Measurements from ENCODE around the gene TRA2A.

TRA2A gene

DNA sequence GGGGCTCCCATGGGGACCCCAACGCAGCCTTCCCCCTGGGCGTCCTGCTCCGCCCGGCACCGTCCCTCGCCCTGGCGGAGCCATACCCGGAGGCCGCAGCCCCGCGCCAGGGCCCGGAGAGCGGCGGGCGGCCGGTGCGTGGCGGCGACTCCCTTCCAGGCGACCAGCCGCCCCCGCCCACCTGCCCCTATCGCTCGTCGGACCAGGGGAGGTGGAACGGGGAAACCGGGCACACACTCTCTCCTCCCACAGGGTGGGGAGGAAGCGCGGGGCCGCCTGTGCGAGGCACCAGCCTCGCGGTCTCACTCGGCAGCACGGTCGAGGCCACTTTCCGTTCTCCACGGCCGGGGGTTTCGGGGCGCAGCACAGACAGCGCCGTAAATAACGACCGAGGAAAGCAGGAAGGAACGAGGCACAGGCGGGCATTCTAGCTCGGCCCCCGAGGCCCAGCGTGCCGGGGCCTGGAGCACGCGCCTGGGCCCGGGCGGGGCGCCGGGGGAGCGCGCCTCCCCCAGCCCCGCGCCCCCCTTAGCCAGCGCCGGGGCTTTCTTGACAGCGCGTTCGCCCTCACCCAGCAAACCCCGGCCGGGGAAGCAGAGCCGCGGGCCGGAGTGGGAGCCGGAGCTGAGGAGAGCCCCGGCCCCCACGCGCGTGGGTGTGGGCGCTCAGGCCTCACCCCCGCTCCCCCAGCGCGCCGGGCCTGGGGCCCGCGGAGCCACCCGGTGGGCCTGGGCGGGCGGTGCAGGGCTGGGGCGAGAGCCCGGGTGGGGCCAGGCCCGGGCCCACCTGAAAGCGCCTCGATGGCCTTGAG lies 62.4 kb downstream of the TRA2A start:
- peak in 3 of 5 donors; percentile 19 to 49 (median 25) for DNase-seq

DNA sequence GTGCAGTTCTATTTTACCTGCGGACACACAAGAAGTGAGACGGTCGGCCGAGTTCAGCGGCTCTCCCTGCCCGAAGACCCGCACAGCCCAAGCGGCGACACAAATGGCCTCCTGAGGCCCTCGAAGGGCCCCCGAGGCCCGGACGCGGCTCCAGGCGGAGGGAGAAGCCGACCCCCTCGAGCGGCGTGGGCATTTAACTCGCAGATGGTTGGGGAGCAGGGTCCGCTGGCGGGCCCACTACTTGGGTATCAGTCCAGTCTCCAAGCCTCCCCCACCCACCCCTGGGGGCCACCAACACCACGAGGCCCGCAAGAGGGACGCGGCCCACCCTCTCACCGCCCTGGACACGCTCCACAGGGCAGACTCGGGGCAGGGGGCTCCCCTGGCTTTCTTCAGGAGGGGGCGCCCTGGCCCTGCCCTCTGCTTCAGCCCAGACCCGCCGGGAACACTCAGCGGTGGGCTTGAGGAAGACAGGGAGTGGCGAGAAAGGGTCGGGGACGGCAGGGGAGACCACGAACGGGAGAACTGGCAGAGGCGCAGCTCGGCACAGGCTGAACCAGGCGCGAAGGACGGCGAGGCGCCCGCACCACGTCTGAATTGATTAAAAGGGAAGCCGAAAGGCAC lies 63.1 kb downstream of the TRA2A start:
- no peak for DNase-seq

DNA sequence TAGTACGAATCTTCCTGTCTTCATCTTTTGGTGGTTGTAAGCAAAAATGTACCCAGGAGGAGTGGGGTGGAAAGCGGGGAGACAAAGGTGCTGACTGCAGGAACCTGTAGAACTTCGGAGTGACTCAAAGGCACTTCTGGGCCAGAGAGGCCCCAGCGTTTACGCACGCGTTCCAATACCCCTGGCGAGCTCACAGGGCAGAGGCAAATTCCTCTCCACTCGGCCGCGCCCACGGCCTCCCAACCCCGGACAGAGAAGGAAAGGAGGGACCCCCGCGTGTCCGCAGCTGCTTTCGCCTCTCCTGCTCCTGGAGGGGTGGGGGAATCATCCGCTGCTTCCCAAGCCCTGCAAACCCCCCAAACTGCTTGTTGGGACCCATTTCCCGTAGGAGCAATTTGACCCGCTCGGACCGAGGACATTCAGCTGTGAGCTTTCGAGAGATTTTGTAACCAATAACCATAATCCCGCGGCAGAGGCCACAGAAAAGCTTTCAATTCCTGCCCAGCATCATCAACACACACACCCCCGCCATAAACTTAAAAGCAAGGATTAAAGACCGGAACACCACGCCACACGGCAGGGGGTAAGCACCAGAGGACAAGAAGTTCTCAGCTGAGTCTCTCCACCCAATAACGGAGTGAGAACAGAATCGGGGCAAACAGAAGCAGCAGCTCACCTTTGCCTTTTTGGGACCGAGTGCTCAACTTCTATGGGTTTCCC lies 63.8 kb downstream of the TRA2A start:
- DNase-seq, result peak in 1 of 5 donors; percentile 23

DNA sequence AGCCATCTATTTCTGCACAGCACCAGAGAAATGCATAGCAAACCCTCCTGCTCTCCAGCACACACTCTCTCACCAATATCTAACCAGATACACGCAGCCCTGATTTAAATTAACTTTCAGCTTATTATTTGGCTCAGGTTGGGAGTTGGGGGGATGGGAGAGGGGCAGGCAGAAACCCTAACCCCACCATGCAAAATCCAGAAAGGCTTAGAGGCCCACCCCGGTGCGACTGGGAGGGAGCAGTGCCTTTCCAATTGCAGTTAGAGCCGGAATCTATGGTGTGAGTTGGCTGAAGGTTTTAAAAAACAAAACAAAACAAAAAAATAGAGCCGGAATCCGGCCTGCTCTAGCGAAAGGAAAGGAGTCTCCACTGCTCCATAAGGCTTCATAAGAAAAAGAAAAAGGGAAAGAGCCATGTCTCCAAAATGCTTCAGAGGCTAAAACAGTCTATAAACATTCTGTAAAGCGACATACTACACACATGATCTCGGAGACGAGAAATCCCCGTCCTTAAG lies 64.4 kb downstream of the TRA2A start:
- DNase-seq, result no peak

DNA sequence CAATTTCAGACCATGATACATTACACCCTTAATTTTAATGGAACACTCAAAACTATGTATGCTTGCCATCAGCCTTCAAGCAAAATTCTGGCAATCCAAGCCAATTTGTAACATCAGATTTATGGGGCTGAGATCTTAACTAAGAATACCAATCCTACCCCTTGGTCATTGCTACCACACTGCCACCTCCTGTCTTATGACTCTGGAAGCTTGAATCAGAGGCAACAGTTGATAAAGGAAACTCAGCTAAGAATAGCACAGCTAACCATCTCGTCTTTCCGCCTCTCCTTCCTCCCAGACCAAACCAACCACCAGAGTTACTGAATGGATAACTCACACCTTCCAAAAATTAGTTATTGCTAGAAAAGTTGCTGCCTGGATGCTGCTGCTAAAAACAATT lies 68.9 kb downstream of the TRA2A start:
- peak in 1 of 5 donors; percentile 23 for DNase-seq

DNA sequence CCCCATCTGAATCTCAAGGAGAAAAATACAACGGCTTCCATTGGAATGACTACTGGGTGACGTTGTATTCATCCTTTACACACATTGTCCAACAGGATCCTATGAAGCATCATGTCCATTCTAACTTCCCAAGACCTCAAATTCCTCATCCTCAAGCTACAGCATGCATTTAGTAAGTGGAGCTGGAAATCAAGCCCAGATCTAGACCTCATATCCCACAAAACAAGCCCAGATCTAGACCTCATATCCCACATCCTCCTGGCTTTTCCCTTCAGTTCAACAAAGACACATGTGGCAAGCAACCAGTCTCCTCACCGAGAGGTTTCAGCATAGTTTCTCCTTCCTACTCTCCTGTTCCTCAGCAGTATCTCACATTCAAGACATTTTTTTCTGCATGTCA lies 73.7 kb downstream of the TRA2A start:
- no peak for DNase-seq

DNA sequence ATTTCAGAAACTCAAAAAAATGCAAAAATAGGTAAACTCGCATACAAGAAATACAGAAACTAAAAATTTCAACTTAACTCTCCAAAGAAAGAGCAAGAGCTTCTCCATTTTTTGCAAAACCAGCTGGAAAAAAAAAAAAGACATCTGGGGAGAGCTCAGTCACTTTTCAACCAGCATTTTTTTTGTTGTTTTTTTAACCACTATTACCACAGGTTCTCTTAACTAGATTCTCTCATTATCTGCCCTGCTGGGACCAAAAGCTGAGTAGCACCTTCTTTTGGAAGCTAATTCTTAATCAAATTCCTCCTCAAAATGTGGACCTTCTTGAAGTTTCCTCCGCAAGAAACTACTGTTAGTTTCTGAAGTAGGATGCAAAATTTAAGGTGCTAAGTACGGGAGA lies 75.7 kb downstream of the TRA2A start:
- no peak for DNase-seq

DNA sequence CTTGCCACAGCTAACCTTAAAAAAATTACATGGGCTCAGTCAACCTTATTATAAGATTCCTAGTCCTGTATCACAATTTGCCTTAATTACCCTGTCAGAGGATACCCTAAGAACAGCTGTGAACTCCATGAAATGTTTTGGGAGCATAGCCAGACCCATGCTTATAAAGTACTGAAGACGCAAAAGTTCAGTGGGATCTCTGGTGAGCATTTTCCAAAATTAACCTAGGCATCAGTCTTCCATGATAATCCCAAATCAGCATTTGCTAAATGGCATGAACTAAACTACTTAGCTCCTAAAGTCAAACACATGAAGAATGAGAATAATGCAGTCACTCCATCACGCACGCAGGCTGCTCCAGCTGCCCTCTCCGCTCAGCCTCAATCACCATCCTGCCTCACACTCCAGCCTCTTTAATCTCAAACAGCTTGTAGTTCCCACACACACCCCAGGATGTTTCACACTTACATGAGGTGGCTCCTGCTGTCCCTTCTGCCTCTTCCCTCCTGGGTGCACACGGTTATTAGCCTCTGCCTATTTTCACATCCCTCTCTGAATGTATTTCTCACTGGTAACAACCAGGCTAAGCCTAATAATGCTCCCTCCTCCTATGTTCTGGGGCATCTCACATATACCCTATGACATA lies 76.8 kb downstream of the TRA2A start:
- DNase-seq, result no peak

Data from T-helper 1 cell (primary cell).